Measurements from ENCODE around the gene ACCS.

Gene ACCS

DNA sequence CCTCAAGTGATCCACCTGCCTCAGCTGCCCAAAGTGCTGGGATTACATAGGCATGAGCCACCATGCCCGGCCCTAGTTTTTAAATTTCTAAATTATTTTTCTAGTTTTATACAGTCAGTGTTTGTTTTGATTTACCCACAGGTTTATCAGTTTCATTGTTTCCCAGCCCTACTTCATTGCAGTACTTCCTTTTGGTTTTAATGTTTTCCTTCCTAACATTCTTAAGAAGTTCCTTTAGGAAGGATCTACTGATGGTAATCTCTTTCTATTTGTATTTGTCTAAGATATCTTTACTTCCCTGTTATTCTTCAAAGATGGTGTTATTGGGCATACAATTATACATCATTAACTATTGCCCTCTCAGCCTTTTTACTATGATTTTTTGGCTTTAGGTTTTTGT is 24.5 kb downstream of the ACCS start:
- TF ChIP-seq, protein P1, sequence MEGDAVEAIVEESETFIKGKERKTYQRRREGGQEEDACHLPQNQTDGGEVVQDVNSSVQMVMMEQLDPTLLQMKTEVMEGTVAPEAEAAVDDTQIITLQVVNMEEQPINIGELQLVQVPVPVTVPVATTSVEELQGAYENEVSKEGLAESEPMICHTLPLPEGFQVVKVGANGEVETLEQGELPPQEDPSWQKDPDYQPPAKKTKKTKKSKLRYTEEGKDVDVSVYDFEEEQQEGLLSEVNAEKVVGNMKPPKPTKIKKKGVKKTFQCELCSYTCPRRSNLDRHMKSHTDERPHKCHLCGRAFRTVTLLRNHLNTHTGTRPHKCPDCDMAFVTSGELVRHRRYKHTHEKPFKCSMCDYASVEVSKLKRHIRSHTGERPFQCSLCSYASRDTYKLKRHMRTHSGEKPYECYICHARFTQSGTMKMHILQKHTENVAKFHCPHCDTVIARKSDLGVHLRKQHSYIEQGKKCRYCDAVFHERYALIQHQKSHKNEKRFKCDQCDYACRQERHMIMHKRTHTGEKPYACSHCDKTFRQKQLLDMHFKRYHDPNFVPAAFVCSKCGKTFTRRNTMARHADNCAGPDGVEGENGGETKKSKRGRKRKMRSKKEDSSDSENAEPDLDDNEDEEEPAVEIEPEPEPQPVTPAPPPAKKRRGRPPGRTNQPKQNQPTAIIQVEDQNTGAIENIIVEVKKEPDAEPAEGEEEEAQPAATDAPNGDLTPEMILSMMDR (conservative IDR thresholded peaks at IDR 0.05): no peak
- H3K27ac ChIP-seq: no peak overlapping the region

GRCh38 chr11:44094260-44094868 is 28.3 kb downstream of the ACCS start:
- H3K27ac ChIP-seq: no peak overlapping the region
- TF ChIP-seq, protein P1 (conservative IDR thresholded peaks at IDR 0.05): peak; percentile 88

DNA sequence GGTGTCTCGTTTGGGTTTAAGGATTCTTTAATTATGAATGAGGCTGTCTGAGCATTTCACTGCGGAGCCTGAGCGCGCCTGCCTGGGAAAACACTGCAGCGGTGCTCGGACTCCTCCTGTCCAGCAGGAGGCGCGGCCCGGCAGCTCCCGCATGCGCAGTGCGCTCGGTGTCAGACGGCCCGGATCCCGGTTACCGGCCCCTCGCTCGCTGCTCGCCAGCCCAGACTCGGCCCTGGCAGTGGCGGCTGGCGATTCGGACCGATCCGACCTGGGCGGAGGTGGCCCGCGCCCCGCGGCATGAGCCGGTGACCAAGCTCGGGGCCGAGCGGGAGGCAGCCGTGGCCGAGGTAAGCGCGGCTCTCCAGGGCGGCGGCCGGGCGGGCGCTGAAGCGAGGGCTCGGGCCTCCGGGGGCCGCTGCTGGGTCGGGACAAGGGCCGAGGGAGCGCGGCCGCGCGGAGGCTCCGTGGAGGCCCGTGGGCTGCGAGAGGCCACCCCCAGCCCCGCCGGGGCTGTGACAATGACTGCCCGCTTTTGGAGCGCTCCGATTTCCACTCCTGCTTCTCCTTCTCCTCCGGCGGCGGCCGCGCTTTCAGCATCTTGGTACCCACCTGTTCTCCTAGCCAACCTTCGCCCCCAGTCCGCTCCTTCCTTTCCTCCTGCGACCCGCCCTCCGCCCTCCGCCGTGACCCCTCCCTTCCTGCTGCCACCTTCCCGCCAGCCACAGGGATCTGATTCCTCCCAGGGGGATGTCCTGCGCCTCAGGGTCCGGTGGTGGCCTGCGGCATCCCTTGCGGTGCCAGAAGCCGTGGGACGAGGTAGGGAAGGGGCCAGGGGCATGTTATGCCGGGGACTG is 29.7 kb downstream of the ACCS start, which contains the start of gene EXT2:
EXT2 (plus strand) TSS at position 173 of the 854 bp plus-strand sequence. CDS start 12,035 bp downstream, outside the sequence.
- TF ChIP-seq, protein P1 (conservative IDR thresholded peaks at IDR 0.05): peak; percentile 93
- peak within 1 kb of the TSS; percentile 84 for H3K27ac ChIP-seq

- TF ChIP-seq, protein P1 (conservative IDR thresholded peaks at IDR 0.05): no peak
- H3K27ac ChIP-seq: peak overlapping the region; percentile 84
Measured at GRCh38 chr11:44096360-44097185, 30.5 kb downstream of the ACCS start.

GRCh38 chr11:44097821-44098220 is 31.8 kb downstream of the ACCS start:
- TF ChIP-seq, protein P1 (conservative IDR thresholded peaks at IDR 0.05): no peak
- no peak overlapping the region for H3K27ac ChIP-seq

GRCh38 chr11:44101098-44101497 is 35.0 kb downstream of the ACCS start:
- TF ChIP-seq, protein P1 (conservative IDR thresholded peaks at IDR 0.05): no peak

More at GRCh38 chr11:44101098-44101497, 35.0 kb downstream of the ACCS start:
- no peak overlapping the region for H3K27ac ChIP-seq

All from VCaP (cell line).